Measurements from ENCODE around the gene PTPRG. TPM values are rescaled to one million over a fixed set of nuclear protein-coding genes. Genes with fewer than 3 reads are reported as not detected.

The PTPRG gene
- total and polyA plus RNA-seq, 2 of the 13 experiments (the other 11 are each of a cell fraction or from before 2014, with no cell fraction given) = 8.0 to 25.3 TPM

GRCh38 chr3:62049033-62049432 lies 487.7 kb downstream of the PTPRG start (continued):
- no peak for TF ChIP-seq ZNF839 (CRISPR knock-in tag; IDR thresholded peaks at IDR 0.05; ENCODE audit: borderline replicate concordance)
- no peak for TF ChIP-seq TOE1 (CRISPR knock-in tag; IDR thresholded peaks at IDR 0.05)
- no peak for TF ChIP-seq JARID2 (CRISPR knock-in tag; IDR thresholded peaks at IDR 0.05; ENCODE audit: insufficient replicate concordance)

- H3K9ac ChIP-seq (ENCODE audit: insufficient read depth, low read depth, low read length) = no peak overlapping the region
- H3K27ac ChIP-seq (ENCODE audit: extremely low read length, insufficient read depth, low read length) = no peak overlapping the region
- peaks cover 1% of the 10 kb centered on the region for H3K4me1 ChIP-seq (ENCODE audit: insufficient read depth, low read length)
- intact Hi-C loops (cut with micrococcal nuclease; ENCODE audit: unreplicated experiment) = no loop called here
- H3K4me2 ChIP-seq (ENCODE audit: low read depth, low read length) = no peak overlapping the region
- ChIA-PET POLR2A (no interaction called here), CTCF (ENCODE audit: low intra/inter-chr PET ratio, low total read pairs) (no interaction called here)
- ATAC-seq = no peak
- H3K36me3 ChIP-seq (replicated peaks in 1 of 2; ENCODE audit: control insufficient read depth in 1 of 2, insufficient read depth in 2 of 2, low read length in 2 of 2) = no peaks in the 10 kb centered on the region
- no peaks in the 10 kb centered on the region for H3K79me2 ChIP-seq (ENCODE audit: insufficient read depth, low read length)
- no peaks in the 10 kb centered on the region for H4K20me1 ChIP-seq (ENCODE audit: insufficient read depth, low read length)
- in situ Hi-C loops (cut with HindIII; ENCODE audit: extremely low pct_ligation_motif_present, low pct_unique_long_range_greater_than_20kb) = no loop called here
- no peak overlapping the region for H2AFZ ChIP-seq (ENCODE audit: low read length)
- DNase-seq (ENCODE audit: low spot score) = peak; percentile 16
- H3K4me3 ChIP-seq (replicated peaks in 1 of 3; ENCODE audit: insufficient read depth in 1 of 3, low read depth in 2 of 3, low read length in 3 of 3) = no peak overlapping the region
- no peak for TF ChIP-seq KDM5A (IDR thresholded peaks at IDR 0.05; ENCODE audit: borderline replicate concordance, low read length)
- TF ChIP-seq ZNF33B (CRISPR knock-in tag; IDR thresholded peaks at IDR 0.05) = no peak
- TF ChIP-seq NFIC (IDR thresholded peaks at IDR 0.05; ENCODE audit: low read length) = no peak
- TF ChIP-seq MTF1 (CRISPR knock-in tag; IDR thresholded peaks at IDR 0.05) = no peak
- TF ChIP-seq STAG1 (CRISPR knock-in tag; IDR thresholded peaks at IDR 0.05) = peak; percentile 27; the same call in 1 of the 2 replicates
- TF ChIP-seq SMYD3 (CRISPR knock-in tag; IDR thresholded peaks at IDR 0.05) = no peak
- no peak for TF ChIP-seq ZNF337 (CRISPR knock-in tag; IDR thresholded peaks at IDR 0.05; ENCODE audit: borderline replicate concordance, low read depth)
- no peak for TF ChIP-seq ZFX (CRISPR knock-in tag; IDR thresholded peaks at IDR 0.05; ENCODE audit: low read depth)
- TF ChIP-seq ZBTB42 (CRISPR knock-in tag; IDR thresholded peaks at IDR 0.05) = no peak
- peak; percentile 32 for TF ChIP-seq CTCF (CRISPR knock-in tag; IDR thresholded peaks at IDR 0.05)
- TF ChIP-seq ZNF737 (CRISPR knock-in tag; IDR thresholded peaks at IDR 0.05; ENCODE audit: borderline replicate concordance) = no peak
- TF ChIP-seq ZNF230 (CRISPR knock-in tag; IDR thresholded peaks at IDR 0.05) = no peak
- TF ChIP-seq SNAPC5 (CRISPR knock-in tag; IDR thresholded peaks at IDR 0.05; ENCODE audit: borderline replicate concordance) = no peak
- no peak for TF ChIP-seq KDM6A (CRISPR knock-in tag; IDR thresholded peaks at IDR 0.05; ENCODE audit: low read depth)
- no peak for TF ChIP-seq NR3C1 (CRISPR knock-in tag; IDR thresholded peaks at IDR 0.05)
- WGBS (ENCODE audit: low lambda C conversion rate) = 90% methylated on average over 3 of the region's 3 CpGs
- no peaks in the 10 kb centered on the region for H3K27me3 ChIP-seq (ENCODE audit: control insufficient read depth in 1 of 2, insufficient read depth in 2 of 2, low read length in 2 of 2)
- no peak for FAIRE-seq
- H3K9me3 ChIP-seq (ENCODE audit: low read length) = no peaks in the 10 kb centered on the region
- no TSS peak for BruUV-seq (replicated peaks)
These were observed 490.1 kb downstream of the PTPRG start for GRCh38 chr3:62051506-62051905.

Measured in HepG2 (cell line).